Activated CD8-positive, alpha-beta T cell treated with anti-CD3 and anti-CD28 coated beads for 36 hours (primary cell): ENCODE data around the gene WNT10A. TPM values are rescaled to one million over a fixed set of nuclear protein-coding genes. Genes with fewer than 3 reads are reported as not detected.

Experiments
- ATAC-seq: fragments of 200-7000 bp; cut with Tn5 transposase; one replicate; pipeline ENCODE4 v1.10.0; 2021; ENCODE audit warnings: mild to moderate bottlenecking, moderate library complexity
- CTCF ChIA-PET: fragments of 350-600 bp; sonication (Branson Sonifier 250); formaldehyde crosslinking; loops from one replicate; lab custom pipeline; 2021; ENCODE audit warnings: antibody characterized with exemption; lab: Charles Lee
- POLR2A ChIA-PET: fragments of 350-600 bp; sonication (Branson Sonifier 250); formaldehyde crosslinking; loops from one replicate; lab custom pipeline; 2021; ENCODE audit warnings: antibody characterized with exemption; lab: Charles Lee
- DNase-seq: peaks from one replicate; pipeline ENCODE4 v3.0.0-alpha.2; 2020
- H3K27ac Mint-ChIP-seq: one replicate; pipeline ENCODE4 v1.8.0; 2021; ENCODE audit warnings: mild to moderate bottlenecking, mixed read lengths
- H3K27me3 Mint-ChIP-seq: one replicate; pipeline ENCODE4 v1.8.0; 2021; ENCODE audit warnings: mixed read lengths
- H3K36me3 Mint-ChIP-seq: one replicate; pipeline ENCODE4 v1.8.0; 2021; ENCODE audit warnings: low read depth, mixed read lengths
- H3K4me1 Mint-ChIP-seq: one replicate; pipeline ENCODE4 v1.8.0; 2021; ENCODE audit warnings: low read depth, mixed read lengths
- H3K4me3 Mint-ChIP-seq: one replicate; pipeline ENCODE4 v1.8.0; 2021; ENCODE audit warnings: mild to moderate bottlenecking, moderate library complexity, mixed read lengths
- H3K9me3 Mint-ChIP-seq: one replicate; pipeline ENCODE4 v1.8.0; 2021; ENCODE audit warnings: mixed read lengths
- intact Hi-C: fragments of 100-400 bp; cut with micrococcal nuclease; formaldehyde crosslinking; loops from one replicate; pipeline ENCODE4 v1.10.0; 2022
- total RNA-seq, 2 experiments: library from RNA; stranded (reverse); gene quantifications; one replicate each; pipeline ENCODE4 v1.2.3, GENCODE V29; 2021
- TF ChIP-seq, protein P1 (sequence below): fragments of 200-600 bp; IDR thresholded peaks from one replicate; pipeline ENCODE4 v1.8.0; 2022; ENCODE audit warnings: antibody characterized with exemption, mild to moderate bottlenecking

Gene WNT10A
- total RNA-seq, 2 experiments from 2014 or later: 27.9 to 29.2 TPM

DNA sequence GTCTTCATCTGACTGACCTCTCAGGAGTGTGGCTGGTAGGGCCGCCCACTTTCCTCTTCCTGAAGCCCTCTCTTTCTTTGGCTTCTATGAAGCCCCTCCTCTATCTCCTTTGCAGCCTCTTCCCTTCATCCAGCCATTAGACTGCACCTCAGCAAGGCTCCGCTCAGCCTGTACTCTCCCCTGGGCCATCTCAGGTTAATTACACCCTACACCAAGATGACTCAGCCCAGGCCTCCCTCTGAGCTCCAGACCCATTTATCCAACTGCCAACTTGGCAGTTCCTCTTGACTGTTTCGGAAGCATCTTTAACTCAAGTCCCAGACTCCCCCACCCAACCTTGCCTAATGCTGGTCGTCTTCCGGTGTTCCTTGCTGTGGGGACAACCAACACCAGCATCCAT, 26.9 kb upstream of the WNT10A start:
- ATAC-seq: no peak
- peaks cover 67% of the 10 kb centered on the region for H3K27me3 Mint-ChIP-seq

DNA sequence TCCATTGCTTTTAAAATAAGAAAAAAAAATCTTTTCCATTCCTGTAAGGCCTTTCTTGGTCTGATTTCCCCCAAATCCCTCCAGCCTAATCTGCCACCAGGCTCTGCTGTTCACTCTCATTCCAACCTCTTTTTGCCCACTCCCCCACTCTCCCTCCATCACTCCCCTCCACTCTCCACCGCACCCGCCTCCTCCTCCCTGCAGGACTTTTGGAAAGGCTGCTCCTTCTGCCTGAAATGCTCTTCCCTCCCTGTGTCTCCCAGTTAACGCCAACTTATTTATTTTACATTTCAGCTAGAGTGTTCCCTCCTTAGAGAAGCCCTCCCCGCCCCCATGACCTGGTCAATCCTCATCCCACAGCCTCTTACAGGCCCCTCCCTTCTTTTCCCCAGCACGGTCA, 25.8 kb upstream of the WNT10A start:
- Mint-ChIP-seq H3K4me3 (no peak overlapping the region), H3K36me3 (no peaks in the 10 kb centered on the region), H3K27me3 (peaks cover 72% of the 10 kb centered on the region)

More for the DNA sequence above, 26.9 kb upstream of the WNT10A start:
- intact Hi-C loops: loop anchor here (2.0 kb wide), 1 partner anchor 43 kb away; no protein-coding TSS in a partner anchor
- ChIA-PET CTCF (interaction anchor here (0.6 to 5.6 kb wide), 13 partner anchors 10 to 212 kb away, joined by 3 to 89 read pairs (median 3); partner anchors contain the start of genes BCS1L and ZNF142), POLR2A (no interaction called here)
- Mint-ChIP-seq H3K36me3 (no peaks in the 10 kb centered on the region), H3K4me1 (no peaks in the 10 kb centered on the region), H3K27ac (no peak overlapping the region), H3K9me3 (no peaks in the 10 kb centered on the region), H3K4me3 (no peak overlapping the region)
- no peak for DNase-seq
- TF ChIP-seq, protein P1, sequence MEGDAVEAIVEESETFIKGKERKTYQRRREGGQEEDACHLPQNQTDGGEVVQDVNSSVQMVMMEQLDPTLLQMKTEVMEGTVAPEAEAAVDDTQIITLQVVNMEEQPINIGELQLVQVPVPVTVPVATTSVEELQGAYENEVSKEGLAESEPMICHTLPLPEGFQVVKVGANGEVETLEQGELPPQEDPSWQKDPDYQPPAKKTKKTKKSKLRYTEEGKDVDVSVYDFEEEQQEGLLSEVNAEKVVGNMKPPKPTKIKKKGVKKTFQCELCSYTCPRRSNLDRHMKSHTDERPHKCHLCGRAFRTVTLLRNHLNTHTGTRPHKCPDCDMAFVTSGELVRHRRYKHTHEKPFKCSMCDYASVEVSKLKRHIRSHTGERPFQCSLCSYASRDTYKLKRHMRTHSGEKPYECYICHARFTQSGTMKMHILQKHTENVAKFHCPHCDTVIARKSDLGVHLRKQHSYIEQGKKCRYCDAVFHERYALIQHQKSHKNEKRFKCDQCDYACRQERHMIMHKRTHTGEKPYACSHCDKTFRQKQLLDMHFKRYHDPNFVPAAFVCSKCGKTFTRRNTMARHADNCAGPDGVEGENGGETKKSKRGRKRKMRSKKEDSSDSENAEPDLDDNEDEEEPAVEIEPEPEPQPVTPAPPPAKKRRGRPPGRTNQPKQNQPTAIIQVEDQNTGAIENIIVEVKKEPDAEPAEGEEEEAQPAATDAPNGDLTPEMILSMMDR: no peak

DNA sequence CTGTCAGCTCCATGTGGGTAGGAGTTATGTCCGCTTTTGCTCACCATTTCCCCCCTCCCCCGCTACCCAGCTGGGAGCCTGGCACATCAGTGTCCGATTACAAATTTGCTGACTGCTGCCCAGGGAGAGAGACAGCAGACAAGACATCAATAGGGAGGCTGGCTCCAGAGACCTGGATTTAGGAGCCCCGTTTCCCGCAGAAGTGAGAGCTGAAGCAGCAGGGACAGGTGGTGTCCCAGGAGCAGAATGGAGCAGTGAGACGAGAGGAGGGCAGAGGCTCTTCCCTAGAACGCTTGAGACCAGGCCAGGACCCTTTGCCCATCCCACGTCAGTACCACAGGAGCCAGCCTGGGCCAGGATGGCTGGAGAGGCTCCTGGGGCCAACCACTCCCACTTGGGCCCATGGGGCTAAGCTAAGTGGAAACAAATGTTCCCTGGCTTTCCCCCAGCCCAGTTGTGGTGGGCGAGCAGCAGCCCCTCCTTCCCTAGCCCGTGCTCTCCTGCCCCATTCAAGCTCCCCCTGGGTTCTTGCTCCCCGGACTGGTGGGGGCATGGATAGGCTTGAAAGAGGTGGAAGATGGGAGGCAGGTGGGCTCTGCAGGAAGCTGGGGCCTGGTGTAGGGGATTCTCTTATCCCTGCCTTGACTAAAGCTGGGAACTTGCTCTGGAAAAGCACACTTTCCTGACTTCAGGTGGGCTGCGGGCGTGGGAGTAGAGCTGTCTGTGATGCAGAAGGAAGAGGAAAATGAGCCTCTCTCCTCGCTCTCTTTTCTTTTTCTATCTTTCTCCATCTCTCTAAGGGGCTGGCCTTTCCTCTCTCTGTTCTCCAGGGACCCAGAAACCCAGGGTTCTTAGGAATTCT, 25.1 kb upstream of the WNT10A start:
- intact Hi-C loops: loop anchor here (5.0 kb wide), 1 partner anchor 127 kb away; no protein-coding TSS in a partner anchor
- TF ChIP-seq, protein P1: no peak
- ATAC-seq (no peak), DNase-seq (no peak)
- ChIA-PET CTCF (interaction anchor here (0.8 to 7.6 kb wide), 4 partner anchors 11 to 139 kb away, joined by 3 to 63 read pairs (median 5); no protein-coding TSS in a partner anchor), POLR2A (interaction anchor here (0.5 kb wide), 1 partner anchor 49 kb away, joined by 3 read pairs; no protein-coding TSS in a partner anchor)
- Mint-ChIP-seq H3K4me1 (peaks cover 5% of the 10 kb centered on the region), H3K9me3 (no peaks in the 10 kb centered on the region), H3K4me3 (no peak overlapping the region), H3K36me3 (no peaks in the 10 kb centered on the region), H3K27ac (no peak overlapping the region), H3K27me3 (peaks cover 75% of the 10 kb centered on the region)

More for the DNA sequence above, 25.8 kb upstream of the WNT10A start:
- Mint-ChIP-seq H3K9me3 (no peaks in the 10 kb centered on the region), H3K4me1 (no peaks in the 10 kb centered on the region), H3K27ac (no peak overlapping the region)
- TF ChIP-seq, protein P1: no peak
- CTCF ChIA-PET: interaction anchor here (0.8 to 7.6 kb wide), 4 partner anchors 12 to 140 kb away, joined by 3 to 63 read pairs (median 5); no protein-coding TSS in a partner anchor
- DNase-seq (no peak), ATAC-seq (no peak)
- intact Hi-C loops: loop anchor here (5.0 kb wide), 1 partner anchor 127 kb away; no protein-coding TSS in a partner anchor
- POLR2A ChIA-PET: interaction anchor here (0.5 kb wide), 1 partner anchor 48 kb away, joined by 3 read pairs; no protein-coding TSS in a partner anchor

DNA sequence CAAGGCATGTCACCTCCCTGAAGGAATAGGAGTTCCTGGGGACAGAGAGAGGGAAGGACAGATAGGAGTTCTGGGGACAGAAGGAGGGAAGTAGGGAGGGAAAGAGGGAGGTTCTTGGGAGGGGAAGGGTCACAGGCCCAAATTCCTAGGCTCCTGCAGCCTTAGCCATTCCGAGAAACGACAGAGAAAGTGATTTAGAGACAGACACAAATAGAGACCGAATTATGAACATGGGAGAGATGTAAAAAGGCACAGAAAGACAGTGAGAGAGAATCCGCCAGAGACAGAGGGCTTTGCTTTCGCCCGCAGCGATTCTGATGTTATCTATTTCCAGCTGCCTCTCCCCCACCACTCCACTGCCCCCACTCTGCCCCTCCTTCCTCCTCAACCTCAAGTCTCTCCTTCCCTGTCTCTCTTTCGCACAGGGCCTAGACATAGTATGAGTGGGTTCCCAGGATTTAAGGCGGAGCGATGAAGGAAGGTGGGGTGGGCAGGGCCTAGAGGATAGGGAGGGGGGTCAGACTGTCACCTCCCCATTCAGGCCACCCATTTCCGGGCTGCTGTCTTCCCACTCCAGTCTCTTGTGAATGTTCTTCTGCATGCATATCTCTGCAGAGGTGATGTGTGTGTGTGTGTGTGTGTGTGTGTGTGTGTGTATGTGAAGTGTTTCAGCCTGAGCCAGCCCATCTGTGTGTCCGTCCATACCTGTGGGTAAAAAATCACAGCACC, 24.3 kb upstream of the WNT10A start:
- TF ChIP-seq, protein P1: no peak
- H3K36me3 Mint-ChIP-seq: no peaks in the 10 kb centered on the region
- ChIA-PET CTCF (interaction anchor here (1.5 to 7.6 kb wide), 4 partner anchors 10 to 124 kb away, joined by 3 to 63 read pairs (median 6); no protein-coding TSS in a partner anchor), POLR2A (no interaction called here)
- no peaks in the 10 kb centered on the region for H3K9me3 Mint-ChIP-seq
- H3K4me1 Mint-ChIP-seq: peaks cover 10% of the 10 kb centered on the region
- DNase-seq: no peak
- peaks cover 76% of the 10 kb centered on the region for H3K27me3 Mint-ChIP-seq
- intact Hi-C loops: loop anchor here (5.0 kb wide), 1 partner anchor 126 kb away; no protein-coding TSS in a partner anchor
- H3K4me3 Mint-ChIP-seq: no peak overlapping the region
- no peak overlapping the region for H3K27ac Mint-ChIP-seq
- no peak for ATAC-seq
